K562 (cell line): ENCODE results near the gene THADA. TPM values are rescaled to one million over a fixed set of nuclear protein-coding genes. Genes with fewer than 3 reads are reported as not detected.

Experiments used
- ATAC-seq: fragments of 200-7000 bp; cut with Tn5 transposase; 3 replicates; pipeline ENCODE4 v1.9.1; 2020; ENCODE audit warnings: moderate library complexity
- BruUV-seq: library from RNA; stranded (reverse); fragments of 400-500 nt; replicated peaks from 2 replicates; lab custom pipeline; 2021; lab: Mats Ljungman, UMichigan
- CTCF ChIA-PET: fragments of 300-600 bp; formaldehyde crosslinking; extraction: SDS; loops from one replicate; lab custom pipeline; 2021; ENCODE audit warnings: low intra/inter-chr PET ratio; lab: Yijun Ruan, JAX
- POLR2A ChIA-PET: fragments of 300-600, 350-650 bp; sonication (Branson Sonifier 250); formaldehyde crosslinking; extraction: SDS; loops from one replicate; lab custom pipeline; 2021; ENCODE audit warnings: antibody characterized with exemption, inconsistent platforms; lab: Yijun Ruan, JAX
- DNase-seq, 4 experiments: peaks; one replicate each; pipeline versions ENCODE4 v3.0.0 to v3.0.0-alpha.2; 2011 to 2018; ENCODE audit warnings: low spot score in 3 of 4, mixed read lengths in 3 of 4; ENCODE audit errors: extremely low read depth in 1 of 4
- FAIRE-seq: peaks from 2 replicates; lab custom pipeline; 2011; peaks lifted over from hg19 to GRCh38; lab: Jason Lieb, UNC
- H2AFZ ChIP-seq: 2 replicates; pipeline ENCODE4 v1.6.0; 2011; ENCODE audit warnings: low read depth, low read length, control low read depth, inconsistent platforms
- H3K27ac ChIP-seq: fragments of 200-600 bp; 3 replicates; pipeline ENCODE4 v1.8.0; 2011; ENCODE audit warnings: low read depth, mild to moderate bottlenecking, control low read depth, inconsistent platforms, low read length, moderate library complexity, mixed read lengths; ENCODE audit errors: extremely low read depth
- H3K27me3 ChIP-seq, 2 experiments: fragments of 300-600 bp in 1 of 2; 2 replicates in 1 of 2; 3 replicates in 1 of 2; pipeline versions ENCODE4 v1.6.0 to v1.8.0; 2011; ENCODE audit warnings: inconsistent platforms in 2 of 2, low read length in 2 of 2, mild to moderate bottlenecking in 1 of 2, mixed read lengths in 1 of 2, moderate library complexity in 1 of 2; ENCODE audit not compliant: control insufficient read depth in 2 of 2, insufficient read depth in 2 of 2
- H3K36me3 ChIP-seq: fragments of 300-600 bp; 3 replicates; pipeline ENCODE4 v1.8.0; 2011; ENCODE audit warnings: mild to moderate bottlenecking, low read length, inconsistent platforms; ENCODE audit not compliant: control insufficient read depth, insufficient read depth
- H3K4me1 ChIP-seq, 2 experiments: fragments of 200-600 bp in 1 of 2; replicated peaks in 1 of 2; 2 replicates in 1 of 2; 3 replicates in 1 of 2; pipeline versions ENCODE4 v1.5.1 to v1.8.0; 2011; ENCODE audit warnings: inconsistent platforms in 2 of 2, low read length in 2 of 2, mild to moderate bottlenecking in 1 of 2, mixed read lengths in 1 of 2, moderate library complexity in 1 of 2; ENCODE audit not compliant: control insufficient read depth in 2 of 2, insufficient read depth in 2 of 2
- H3K4me2 ChIP-seq: 2 replicates; pipeline ENCODE4 v1.6.1; 2011; ENCODE audit warnings: low read length, control low read depth, inconsistent platforms, mixed read lengths; ENCODE audit not compliant: insufficient read depth
- H3K4me3 ChIP-seq: fragments of 200-600 bp; sonication (generic), shearing (Covaris generic); 2 replicates; pipeline ENCODE4 v1.5.1; 2016; ENCODE audit warnings: control low read depth, inconsistent platforms
- H3K79me2 ChIP-seq: fragments of 200-600 bp; 3 replicates; pipeline ENCODE4 v1.8.0; 2011; ENCODE audit warnings: low read length, inconsistent platforms; ENCODE audit not compliant: control insufficient read depth, insufficient read depth
- H3K9ac ChIP-seq, 2 experiments: 2 replicates each; pipeline versions ENCODE4 v1.6.0 to v1.6.1; 2011; ENCODE audit warnings: low read depth in 2 of 2, low read length in 2 of 2, control low read depth in 1 of 2, inconsistent platforms in 1 of 2, mild to moderate bottlenecking in 1 of 2, mixed read lengths in 1 of 2; ENCODE audit not compliant: insufficient read depth in 1 of 2
- H3K9me1 ChIP-seq: one replicate; pipeline ENCODE4 v1.6.0; 2011; ENCODE audit warnings: inconsistent platforms, mild to moderate bottlenecking, low read length, moderate library complexity; ENCODE audit not compliant: control insufficient read depth, insufficient read depth
- H3K9me3 ChIP-seq: replicated peaks from 2 replicates; pipeline ENCODE4 v1.5.1; 2011; ENCODE audit warnings: low read depth, low read length, inconsistent platforms; ENCODE audit not compliant: control insufficient read depth, insufficient read depth
- H4K20me1 ChIP-seq: replicated peaks from 2 replicates; pipeline ENCODE4 v1.6.1; 2011; ENCODE audit warnings: low read length, inconsistent platforms, mixed read lengths; ENCODE audit not compliant: control insufficient read depth, insufficient read depth
- NFE2L1 ChIP-seq: fragments of 450-650 bp; IDR thresholded peaks from 2 replicates; pipeline ENCODE4 v1.6.1; 2016; ENCODE audit warnings: missing genetic modification characterization, low read depth, mild to moderate bottlenecking, missing compliant biosample characterization, moderate library complexity, borderline replicate concordance
- RERE ChIP-seq: sonication (generic); formaldehyde crosslinking; IDR thresholded peaks from 2 replicates; pipeline ENCODE4 v1.8.0; 2023; ENCODE audit warnings: missing genetic modification reagents, mild to moderate bottlenecking, borderline replicate concordance
- VEZF1 ChIP-seq: fragments of 200-800 bp; sonication (Bioruptor generic); IDR thresholded peaks from 2 replicates; pipeline ENCODE4 v1.6.1; 2017; ENCODE audit warnings: missing genetic modification characterization, missing compliant biosample characterization
- WGBS: fragments of 100-300 bp; shearing (Covaris generic); methylation state at CpG from one replicate; pipeline ENCODE4 v1.1.6; 2016; ENCODE audit warnings: low coverage, mixed read lengths; ENCODE audit not compliant: insufficient coverage; ENCODE audit errors: missing lambda C conversion rate; 5-methylcytosine and 5-hydroxymethylcytosine counted together
- in situ Hi-C: fragments of 300-500 bp; cut with MboI; formaldehyde crosslinking; loops from 4 replicates; pipeline ENCODE4 v1.15.0; 2018; ENCODE audit warnings: inconsistent platforms, mixed read lengths
- intact Hi-C: fragments of 100-400 bp; cut with micrococcal nuclease; formaldehyde crosslinking; loops from 2 replicates; pipeline ENCODE4 v1.14.2; 2022
- polyA plus RNA-seq, 8 experiments: library from polyadenylated mRNA; depleted of rRNA in 4 of 8; stranded (reverse) in 5 of 8; unstranded in 3 of 8; fragments of >200 nt; fragmentation: Nextera tagmentation in 2 of 8; fragmentation: Illumina TruSeq in 1 of 8; extraction: Ambion mirVana in 2 of 8; extraction: Trizol in 1 of 8; gene quantifications; 2 replicates each; pipeline versions ENCODE4 v1.2.1 to v1.2.3, GENCODE V29; 2011 to 2014; ENCODE audit warnings: inconsistent platforms in 1 of 8, missing spikeins in 1 of 8
- total RNA-seq, 7 experiments: library from RNA; depleted of rRNA in 6 of 7; stranded (reverse); fragments of >200 nt in 6 of 7; fragmentation: Illumina TruSeq in 2 of 7; extraction: Trizol in 2 of 7; gene quantifications; 2 replicates each; pipeline versions ENCODE4 v1.2.1 to v1.2.3, GENCODE V29; 2011 to 2021; ENCODE audit warnings: low replicate concordance in 1 of 7

The THADA gene
- total and polyA plus RNA-seq, 9 of the 15 experiments (the other 6 are each of a cell fraction or from before 2014, with no cell fraction given): 17.8 to 34.7 (median 31.9) TPM

- no peak for TF ChIP-seq RERE (CRISPR knock-in tag)
These were observed 177.2 kb downstream of the THADA start (continued) for GRCh38 chr2:43418680-43419079.

- FAIRE-seq (no peak), ATAC-seq (no peak), DNase-seq (no peak)
- Histone ChIP-seq H3K27me3 (no peaks in the 10 kb centered on the region), H3K27ac (no peak overlapping the region), H3K79me2 (no peaks in the 10 kb centered on the region), H2AFZ (no peak overlapping the region), H3K9me3 (no peaks in the 10 kb centered on the region), H3K9ac (no peak overlapping the region), H3K4me1 (peaks cover 0 to 15% of the 10 kb centered on the region in 2 experiments; a peak in 3 of 5 replicates), H4K20me1 (no peaks in the 10 kb centered on the region), H3K9me1 (no peaks in the 10 kb centered on the region), H3K4me3 (no peak overlapping the region), H3K36me3 (peaks cover 4% of the 10 kb centered on the region; the same call in 1 of the 3 replicates), H3K4me2 (no peak overlapping the region)
- intact Hi-C loops (no loop called here), in situ Hi-C loops (no loop called here)
- TF ChIP-seq NFE2L1 (tag) (no peak), VEZF1 (CRISPR knock-in tag) (no peak)
- ChIA-PET POLR2A (no interaction called here), CTCF (no interaction called here)
- WGBS: 50% methylated on average over 1 of the region's 1 CpG
- BruUV-seq: no TSS peak
These were observed 178.5 kb downstream of the THADA start for GRCh38 chr2:43417300-43417699.
